K562 (cell line): ENCODE measurements around the gene IL26. TPM values are rescaled to one million over a fixed set of nuclear protein-coding genes. Genes with fewer than 3 reads are reported as not detected.

Experiments
- ATAC-seq: fragments of 200-7000 bp; cut with Tn5 transposase; 3 replicates; pipeline ENCODE4 v1.9.1; 2020; ENCODE audit warnings: moderate library complexity
- BruUV-seq: library from RNA; stranded (reverse); fragments of 400-500 nt; replicated peaks from 2 replicates; lab custom pipeline; 2021; lab: Mats Ljungman, UMichigan
- CTCF ChIA-PET: fragments of 300-600 bp; formaldehyde crosslinking; extraction: SDS; loops from one replicate; lab custom pipeline; 2021; ENCODE audit warnings: low intra/inter-chr PET ratio; lab: Yijun Ruan, JAX
- POLR2A ChIA-PET: fragments of 300-600, 350-650 bp; sonication (Branson Sonifier 250); formaldehyde crosslinking; extraction: SDS; loops from one replicate; lab custom pipeline; 2021; ENCODE audit warnings: antibody characterized with exemption, inconsistent platforms; lab: Yijun Ruan, JAX
- DNase-seq, 4 experiments: peaks; one replicate each; pipeline versions ENCODE4 v3.0.0 to v3.0.0-alpha.2; 2011 to 2018; ENCODE audit warnings: low spot score in 3 of 4, mixed read lengths in 3 of 4; ENCODE audit errors: extremely low read depth in 1 of 4
- FAIRE-seq: peaks from 2 replicates; lab custom pipeline; 2011; peaks lifted over from hg19 to GRCh38; lab: Jason Lieb, UNC
- H2AFZ ChIP-seq: 2 replicates; pipeline ENCODE4 v1.6.0; 2011; ENCODE audit warnings: low read depth, low read length, control low read depth, inconsistent platforms
- H3K27ac ChIP-seq: fragments of 200-600 bp; 3 replicates; pipeline ENCODE4 v1.8.0; 2011; ENCODE audit warnings: low read depth, mild to moderate bottlenecking, control low read depth, inconsistent platforms, low read length, moderate library complexity, mixed read lengths; ENCODE audit errors: extremely low read depth
- H3K27me3 ChIP-seq, 2 experiments: fragments of 300-600 bp in 1 of 2; 2 replicates in 1 of 2; 3 replicates in 1 of 2; pipeline versions ENCODE4 v1.6.0 to v1.8.0; 2011; ENCODE audit warnings: inconsistent platforms in 2 of 2, low read length in 2 of 2, mild to moderate bottlenecking in 1 of 2, mixed read lengths in 1 of 2, moderate library complexity in 1 of 2; ENCODE audit not compliant: control insufficient read depth in 2 of 2, insufficient read depth in 2 of 2
- H3K36me3 ChIP-seq: fragments of 300-600 bp; 3 replicates; pipeline ENCODE4 v1.8.0; 2011; ENCODE audit warnings: mild to moderate bottlenecking, low read length, inconsistent platforms; ENCODE audit not compliant: control insufficient read depth, insufficient read depth
- H3K4me1 ChIP-seq, 2 experiments: fragments of 200-600 bp in 1 of 2; replicated peaks in 1 of 2; 2 replicates in 1 of 2; 3 replicates in 1 of 2; pipeline versions ENCODE4 v1.5.1 to v1.8.0; 2011; ENCODE audit warnings: inconsistent platforms in 2 of 2, low read length in 2 of 2, mild to moderate bottlenecking in 1 of 2, mixed read lengths in 1 of 2, moderate library complexity in 1 of 2; ENCODE audit not compliant: control insufficient read depth in 2 of 2, insufficient read depth in 2 of 2
- H3K4me2 ChIP-seq: 2 replicates; pipeline ENCODE4 v1.6.1; 2011; ENCODE audit warnings: low read length, control low read depth, inconsistent platforms, mixed read lengths; ENCODE audit not compliant: insufficient read depth
- H3K4me3 ChIP-seq: fragments of 200-600 bp; sonication (generic), shearing (Covaris generic); 2 replicates; pipeline ENCODE4 v1.5.1; 2016; ENCODE audit warnings: control low read depth, inconsistent platforms
- H3K79me2 ChIP-seq: fragments of 200-600 bp; 3 replicates; pipeline ENCODE4 v1.8.0; 2011; ENCODE audit warnings: low read length, inconsistent platforms; ENCODE audit not compliant: control insufficient read depth, insufficient read depth
- H3K9ac ChIP-seq, 2 experiments: 2 replicates each; pipeline versions ENCODE4 v1.6.0 to v1.6.1; 2011; ENCODE audit warnings: low read depth in 2 of 2, low read length in 2 of 2, control low read depth in 1 of 2, inconsistent platforms in 1 of 2, mild to moderate bottlenecking in 1 of 2, mixed read lengths in 1 of 2; ENCODE audit not compliant: insufficient read depth in 1 of 2
- H3K9me1 ChIP-seq: one replicate; pipeline ENCODE4 v1.6.0; 2011; ENCODE audit warnings: inconsistent platforms, mild to moderate bottlenecking, low read length, moderate library complexity; ENCODE audit not compliant: control insufficient read depth, insufficient read depth
- H3K9me3 ChIP-seq: replicated peaks from 2 replicates; pipeline ENCODE4 v1.5.1; 2011; ENCODE audit warnings: low read depth, low read length, inconsistent platforms; ENCODE audit not compliant: control insufficient read depth, insufficient read depth
- H4K20me1 ChIP-seq: replicated peaks from 2 replicates; pipeline ENCODE4 v1.6.1; 2011; ENCODE audit warnings: low read length, inconsistent platforms, mixed read lengths; ENCODE audit not compliant: control insufficient read depth, insufficient read depth
- CEBPG ChIP-seq, 3 experiments: fragments of 200-800 bp in 1 of 3; sonication (Bioruptor generic) in 1 of 3; sonication (generic) in 1 of 3; formaldehyde crosslinking in 1 of 3; IDR thresholded peaks in 2 of 3; conservative IDR thresholded peaks in 1 of 3; 2 replicates each; pipeline versions ENCODE4 v1.6.1 to v1.8.0; 2016 to 2022; ENCODE audit warnings: missing compliant biosample characterization in 2 of 3, missing genetic modification characterization in 2 of 3, mild to moderate bottlenecking in 1 of 3, missing genetic modification reagents in 1 of 3
- ETV1 ChIP-seq: fragments of 450-650 bp; conservative IDR thresholded peaks from 2 replicates; pipeline ENCODE4 v1.6.1; 2016; ENCODE audit warnings: missing genetic modification characterization, control low read depth, low read depth, missing compliant biosample characterization
- GABPA ChIP-seq: fragments of 200-800 bp; sonication (Bioruptor generic); conservative IDR thresholded peaks from 2 replicates; pipeline ENCODE4 v1.6.1; 2016; ENCODE audit warnings: low read depth, missing genetic modification characterization, missing compliant biosample characterization
- JUND ChIP-seq, 2 experiments: IDR thresholded peaks; 2 replicates in 1 of 2; 3 replicates in 1 of 2; pipeline ENCODE4 v1.6.1; 2011; ENCODE audit warnings: borderline replicate concordance in 2 of 2, low read depth in 2 of 2, low read length in 2 of 2, improper control_type of control experiment in 1 of 2, missing biosample characterization in 1 of 2, missing genetic modification characterization in 1 of 2, missing genetic modification reagents in 1 of 2
- NR2C1 ChIP-seq, 2 experiments: fragments of 450-650 bp; IDR thresholded peaks; 2 replicates each; pipeline ENCODE4 v1.6.1; 2017; ENCODE audit warnings: mild to moderate bottlenecking in 2 of 2, antibody characterized with exemption in 1 of 2, inconsistent platforms in 1 of 2, missing compliant biosample characterization in 1 of 2, missing genetic modification characterization in 1 of 2
- PBX2 ChIP-seq, 2 experiments: IDR thresholded peaks in 1 of 2; conservative IDR thresholded peaks in 1 of 2; 2 replicates each; pipeline ENCODE4 v1.6.1; 2016; ENCODE audit warnings: low read depth in 2 of 2, mild to moderate bottlenecking in 1 of 2, missing compliant biosample characterization in 1 of 2, missing genetic modification characterization in 1 of 2, moderate library complexity in 1 of 2
- TCF3 ChIP-seq: sonication (generic); formaldehyde crosslinking; IDR thresholded peaks from 2 replicates; pipeline ENCODE4 v1.4.0; 2020; ENCODE audit warnings: mild to moderate bottlenecking, missing genetic modification reagents
- WGBS: fragments of 100-300 bp; shearing (Covaris generic); methylation state at CpG from one replicate; pipeline ENCODE4 v1.1.6; 2016; ENCODE audit warnings: low coverage, mixed read lengths; ENCODE audit not compliant: insufficient coverage; ENCODE audit errors: missing lambda C conversion rate; 5-methylcytosine and 5-hydroxymethylcytosine counted together
- in situ Hi-C: fragments of 300-500 bp; cut with MboI; formaldehyde crosslinking; loops from 4 replicates; pipeline ENCODE4 v1.15.0; 2018; ENCODE audit warnings: inconsistent platforms, mixed read lengths
- intact Hi-C: fragments of 100-400 bp; cut with micrococcal nuclease; formaldehyde crosslinking; loops from 2 replicates; pipeline ENCODE4 v1.14.2; 2022
- polyA plus RNA-seq, 8 experiments: library from polyadenylated mRNA; depleted of rRNA in 4 of 8; stranded (reverse) in 5 of 8; unstranded in 3 of 8; fragments of >200 nt; fragmentation: Nextera tagmentation in 2 of 8; fragmentation: Illumina TruSeq in 1 of 8; extraction: Ambion mirVana in 2 of 8; extraction: Trizol in 1 of 8; gene quantifications; 2 replicates each; pipeline versions ENCODE4 v1.2.1 to v1.2.3, GENCODE V29; 2011 to 2014; ENCODE audit warnings: inconsistent platforms in 1 of 8, missing spikeins in 1 of 8
- total RNA-seq, 7 experiments: library from RNA; depleted of rRNA in 6 of 7; stranded (reverse); fragments of >200 nt in 6 of 7; fragmentation: Illumina TruSeq in 2 of 7; extraction: Trizol in 2 of 7; gene quantifications; 2 replicates each; pipeline versions ENCODE4 v1.2.1 to v1.2.3, GENCODE V29; 2011 to 2021; ENCODE audit warnings: low replicate concordance in 1 of 7

Gene IL26
- total and polyA plus RNA-seq, 9 of the 15 experiments (the other 6 are each of a cell fraction or from before 2014, with no cell fraction given), result not detected

- Histone ChIP-seq H3K4me1 (no peaks in the 10 kb centered on the region; a peak in 1 of 5 replicates), H3K27me3 (no peaks in the 10 kb centered on the region; a peak in 1 of 5 replicates), H3K27ac (no peak overlapping the region), H2AFZ (0 out of 2 replicates have a peak overlapping the region, but pooled peaks have one; percentile 17), H4K20me1 (no peaks in the 10 kb centered on the region), H3K79me2 (no peaks in the 10 kb centered on the region), H3K9ac (no peak overlapping the region), H3K9me1 (no peaks in the 10 kb centered on the region), H3K9me3 (no peaks in the 10 kb centered on the region), H3K36me3 (no peaks in the 10 kb centered on the region), H3K4me2 (no peak overlapping the region), H3K4me3 (no peak overlapping the region)
- DNase-seq (peak in 1 of 4 experiments; percentile 13), ATAC-seq (peak; percentile 69), FAIRE-seq (no peak)
- no TSS peak for BruUV-seq
- POLR2A ChIA-PET, result interaction anchor here (0.6 to 1.1 kb wide), 7 partner anchors 11 to 1870 kb away, joined by 3 to 7 read pairs (median 3); no protein-coding TSS in a partner anchor
- WGBS, result 30% methylated on average over 3 of the region's 3 CpGs
- in situ Hi-C loops, result no loop called here
- CTCF ChIA-PET, result no interaction called here
- intact Hi-C loops, result no loop called here
- TF ChIP-seq ETV1, result 0 out of 2 replicates have a peak, but pooled peaks have one; percentile 14
- TF ChIP-seq TCF3 (CRISPR knock-in tag), result peak; percentile 23
- no peak for TF ChIP-seq CEBPG (CRISPR knock-in tag; IDR thresholded peaks at IDR 0.05)
- TF ChIP-seq CEBPG (tag; conservative IDR thresholded peaks at IDR 0.05 in 1 of 2, IDR thresholded peaks at IDR 0.05 in 1 of 2), result peak; percentile 53 to 90
- TF ChIP-seq GABPA (tag), result peak; percentile 52
- TF ChIP-seq NR2C1 (IDR thresholded peaks at IDR 0.05), result no peak
- peak; percentile 32; the same call in 1 of the 2 replicates for TF ChIP-seq NR2C1 (tag; IDR thresholded peaks at IDR 0.05)
- no peak for TF ChIP-seq PBX2 (CRISPR knock-in tag; IDR thresholded peaks at IDR 0.05; ENCODE audit: low read depth)
- peak; percentile 78 for TF ChIP-seq PBX2 (tag; conservative IDR thresholded peaks at IDR 0.05; ENCODE audit: low read depth)
- no peak for TF ChIP-seq JUND (IDR thresholded peaks at IDR 0.05; ENCODE audit: borderline replicate concordance, low read depth, low read length)
- TF ChIP-seq JUND (tag; IDR thresholded peaks at IDR 0.05; ENCODE audit: borderline replicate concordance, low read depth, low read length), result peak; percentile 59; the same call in 2 of the 3 replicates
Measured at GRCh38 chr12:68180792-68181744, 44.5 kb downstream of the IL26 start.
